Measurements from ENCODE around the gene NHSL2. TPM values are rescaled to one million over a fixed set of nuclear protein-coding genes. Genes with fewer than 3 reads are reported as not detected.
A peak's percentile ranks its signal among the peaks of the same experiment; 100 is the strongest.
"Not testable (repeated sequence)": the region's sequence is repeated elsewhere in the genome, so short reads cannot be mapped to it uniquely, and the experiment has no call there.

NHSL2 gene
- total RNA-seq, 2 donors from 2014 or later = 6.9 to 11.2 TPM

DNA sequence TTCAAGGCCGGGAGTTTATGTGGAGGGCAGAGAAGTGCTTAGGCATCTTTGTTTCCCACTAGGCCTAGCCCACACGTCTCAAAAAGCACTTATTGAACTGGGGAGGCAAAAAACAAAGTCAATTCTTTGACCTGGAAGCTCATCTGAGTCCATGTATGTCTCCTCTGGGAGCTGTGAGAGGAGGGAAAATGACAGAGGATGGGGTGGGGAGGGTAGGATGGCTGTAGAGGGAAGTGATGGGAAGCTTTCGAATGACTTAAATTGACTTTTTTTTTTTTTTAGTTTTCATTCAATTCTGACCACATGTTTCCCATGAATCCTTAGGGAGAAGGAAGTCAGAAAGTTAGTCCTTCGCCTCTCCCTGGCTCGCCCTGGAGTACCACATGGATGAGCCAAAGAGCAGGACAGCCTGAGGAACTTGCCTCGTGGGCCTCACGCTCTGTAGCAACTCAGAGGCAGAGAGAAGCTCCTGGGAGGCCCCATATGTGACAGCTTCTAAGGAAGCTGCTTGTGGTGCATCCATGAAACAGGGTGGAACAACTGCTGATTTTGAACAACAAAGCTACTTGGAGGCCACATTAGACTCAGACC is 45.0 kb downstream of the NHSL2 start:
- no peaks in the 10 kb centered on the region for H3K36me3 Mint-ChIP-seq (ENCODE audit: low read depth)
- H3K27ac Mint-ChIP-seq = no peak overlapping the region
- peaks cover 27% of the 10 kb centered on the region for H3K4me1 Mint-ChIP-seq
- no peak overlapping the region for H3K27ac ChIP-seq (ENCODE audit: low read depth, low read length)
- H3K9me3 Mint-ChIP-seq = peaks cover 59% of the 10 kb centered on the region
- no peak for DNase-seq
- H3K4me3 ChIP-seq (ENCODE audit: low read length) = no peak overlapping the region
- no peaks in the 10 kb centered on the region for H3K9me3 ChIP-seq (ENCODE audit: control insufficient read depth, low read length)
- WGBS, 2 experiments (ENCODE audit: insufficient coverage in 1 of 2, insufficient read length in 1 of 2) = 94 to 100% methylated on average over 2 to 7 of the region's 7 CpGs
- no peaks in the 10 kb centered on the region for H3K36me3 ChIP-seq (ENCODE audit: control insufficient read depth, insufficient read depth, low read length)
- H3K27me3 Mint-ChIP-seq (ENCODE audit: insufficient read depth) = no peaks in the 10 kb centered on the region
- H3K27me3 ChIP-seq (ENCODE audit: control insufficient read depth, insufficient read depth, low read length, poor library complexity, severe bottlenecking) = no peaks in the 10 kb centered on the region
- no peak overlapping the region for H3K9ac ChIP-seq (ENCODE audit: extremely low read depth, low read length, poor library complexity, severe bottlenecking)
- TF ChIP-seq, protein P1, sequence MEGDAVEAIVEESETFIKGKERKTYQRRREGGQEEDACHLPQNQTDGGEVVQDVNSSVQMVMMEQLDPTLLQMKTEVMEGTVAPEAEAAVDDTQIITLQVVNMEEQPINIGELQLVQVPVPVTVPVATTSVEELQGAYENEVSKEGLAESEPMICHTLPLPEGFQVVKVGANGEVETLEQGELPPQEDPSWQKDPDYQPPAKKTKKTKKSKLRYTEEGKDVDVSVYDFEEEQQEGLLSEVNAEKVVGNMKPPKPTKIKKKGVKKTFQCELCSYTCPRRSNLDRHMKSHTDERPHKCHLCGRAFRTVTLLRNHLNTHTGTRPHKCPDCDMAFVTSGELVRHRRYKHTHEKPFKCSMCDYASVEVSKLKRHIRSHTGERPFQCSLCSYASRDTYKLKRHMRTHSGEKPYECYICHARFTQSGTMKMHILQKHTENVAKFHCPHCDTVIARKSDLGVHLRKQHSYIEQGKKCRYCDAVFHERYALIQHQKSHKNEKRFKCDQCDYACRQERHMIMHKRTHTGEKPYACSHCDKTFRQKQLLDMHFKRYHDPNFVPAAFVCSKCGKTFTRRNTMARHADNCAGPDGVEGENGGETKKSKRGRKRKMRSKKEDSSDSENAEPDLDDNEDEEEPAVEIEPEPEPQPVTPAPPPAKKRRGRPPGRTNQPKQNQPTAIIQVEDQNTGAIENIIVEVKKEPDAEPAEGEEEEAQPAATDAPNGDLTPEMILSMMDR (conservative IDR thresholded peaks at IDR 0.05) = no peak
- H3K4me1 ChIP-seq (ENCODE audit: control insufficient read depth, insufficient read depth, low read length) = peaks cover 3% of the 10 kb centered on the region
- no peak overlapping the region for H3K4me3 Mint-ChIP-seq

DNA sequence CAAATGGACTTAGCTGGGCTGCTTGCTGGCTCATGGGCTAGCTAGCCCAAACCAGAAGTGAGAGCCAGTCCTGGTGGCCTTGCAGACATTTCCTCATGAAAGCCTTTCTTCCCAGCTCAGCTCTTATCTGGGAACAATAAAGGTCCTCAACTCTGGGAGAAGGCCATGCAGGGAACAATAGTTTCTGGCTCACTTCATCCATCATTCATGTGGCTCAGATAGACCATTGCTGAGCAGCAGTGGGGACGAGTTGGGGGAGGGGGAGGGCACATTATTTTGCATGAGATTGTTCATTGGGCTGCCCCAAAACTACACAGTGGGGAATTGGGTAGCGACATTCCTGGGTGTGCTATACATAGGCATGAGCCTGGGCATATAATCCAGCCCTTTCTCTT is 47.6 kb downstream of the NHSL2 start:
- H3K36me3 ChIP-seq (ENCODE audit: control insufficient read depth, insufficient read depth, low read length) = no peaks in the 10 kb centered on the region
- no peak for DNase-seq
- peak overlapping the region; percentile 98 for H3K27ac ChIP-seq (ENCODE audit: low read depth, low read length)
- no peaks in the 10 kb centered on the region for H3K27me3 ChIP-seq (ENCODE audit: control insufficient read depth, insufficient read depth, low read length, poor library complexity, severe bottlenecking)
- H3K4me1 Mint-ChIP-seq = peaks cover 22% of the 10 kb centered on the region
- H3K9me3 ChIP-seq (ENCODE audit: control insufficient read depth, low read length) = no peaks in the 10 kb centered on the region
- H3K36me3 Mint-ChIP-seq (ENCODE audit: low read depth) = no peaks in the 10 kb centered on the region
- TF ChIP-seq, protein P1 (conservative IDR thresholded peaks at IDR 0.05) = no peak
- 0 to 22% methylated on average over 1 to 2 of the region's 2 CpGs for WGBS, 2 experiments (ENCODE audit: insufficient coverage in 1 of 2, insufficient read length in 1 of 2)
- peak overlapping the region; percentile 64 for H3K9ac ChIP-seq (ENCODE audit: extremely low read depth, low read length, poor library complexity, severe bottlenecking)
- H3K27me3 Mint-ChIP-seq (ENCODE audit: insufficient read depth) = no peaks in the 10 kb centered on the region
- peaks cover 3% of the 10 kb centered on the region for H3K4me1 ChIP-seq (ENCODE audit: control insufficient read depth, insufficient read depth, low read length)
- peak overlapping the region; percentile 35 for H3K4me3 Mint-ChIP-seq
- peak overlapping the region; percentile 99 for H3K27ac Mint-ChIP-seq
- peak overlapping the region; percentile 71 for H3K4me3 ChIP-seq (ENCODE audit: low read length)
- H3K9me3 Mint-ChIP-seq = peaks cover 69% of the 10 kb centered on the region

DNA sequence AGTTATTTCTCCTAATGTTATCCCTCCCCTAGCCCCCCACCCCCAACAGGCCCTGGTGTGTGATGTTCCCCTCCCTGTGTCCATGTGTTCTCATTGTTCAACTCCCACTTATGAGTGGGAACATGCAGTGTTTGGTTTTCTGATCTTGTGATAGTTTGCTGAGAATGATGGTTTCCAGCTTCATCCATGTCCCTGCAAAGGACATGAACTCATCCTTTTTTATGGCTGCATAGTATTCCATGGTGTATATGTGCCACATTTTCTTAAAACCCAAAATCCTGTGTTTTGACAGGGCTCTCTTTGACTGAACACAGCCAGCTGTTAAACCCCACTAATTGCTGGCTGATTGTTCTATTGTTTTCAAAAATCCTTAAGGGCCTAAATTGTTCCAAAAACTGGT is 53.5 kb downstream of the NHSL2 start:
- not testable (repeated sequence) for H3K4me1 Mint-ChIP-seq

DNA sequence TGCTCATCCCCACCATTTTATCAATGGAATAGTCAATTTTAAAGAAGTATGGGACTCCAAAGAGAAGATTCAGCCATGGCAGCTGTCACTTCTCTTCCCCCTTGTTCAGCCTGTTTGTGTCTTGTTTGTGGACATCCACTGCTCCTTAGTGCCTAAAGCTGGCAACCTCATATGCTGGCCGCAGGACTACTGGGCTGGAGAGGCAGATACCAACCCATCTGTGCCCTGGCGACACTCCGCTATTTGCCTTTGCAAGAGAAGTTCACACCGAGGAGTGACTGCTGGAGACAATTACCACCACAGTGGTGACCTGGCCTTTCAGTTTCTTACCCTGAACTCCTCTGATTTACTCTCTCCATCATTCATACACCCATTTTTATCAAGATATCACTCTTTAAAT is 64.3 kb downstream of the NHSL2 start:
- H3K9me3 Mint-ChIP-seq = peaks cover 39% of the 10 kb centered on the region

More for the DNA sequence above, 53.5 kb downstream of the NHSL2 start:
- H3K36me3 Mint-ChIP-seq (ENCODE audit: low read depth); H3K27me3 ChIP-seq (ENCODE audit: control insufficient read depth, insufficient read depth, low read length, poor library complexity, severe bottlenecking); H3K9ac ChIP-seq (ENCODE audit: extremely low read depth, low read length, poor library complexity, severe bottlenecking); H3K4me1 ChIP-seq (ENCODE audit: control insufficient read depth, insufficient read depth, low read length); H3K4me3 Mint-ChIP-seq; H3K27ac ChIP-seq (ENCODE audit: low read depth, low read length); H3K27me3 Mint-ChIP-seq (ENCODE audit: insufficient read depth); H3K4me3 ChIP-seq (ENCODE audit: low read length); H3K9me3 ChIP-seq (ENCODE audit: control insufficient read depth, low read length); DNase-seq; H3K27ac Mint-ChIP-seq; H3K36me3 ChIP-seq (ENCODE audit: control insufficient read depth, insufficient read depth, low read length): not testable (repeated sequence)
- peaks cover 57% of the 10 kb centered on the region for H3K9me3 Mint-ChIP-seq

More for the DNA sequence above, 64.3 kb downstream of the NHSL2 start:
- Mint-ChIP-seq H3K4me3 (no peak overlapping the region), H3K4me1 (peaks cover 9% of the 10 kb centered on the region), H3K27ac (no peak overlapping the region), H3K36me3 (ENCODE audit: low read depth) (no peaks in the 10 kb centered on the region), H3K27me3 (ENCODE audit: insufficient read depth) (no peaks in the 10 kb centered on the region)
- 89 to 90% methylated on average over 3 to 4 of the region's 4 CpGs for WGBS, 2 experiments (ENCODE audit: insufficient coverage in 1 of 2, insufficient read length in 1 of 2)
- Histone ChIP-seq H3K9ac (ENCODE audit: extremely low read depth, low read length, poor library complexity, severe bottlenecking) (no peak overlapping the region), H3K36me3 (ENCODE audit: control insufficient read depth, insufficient read depth, low read length) (no peaks in the 10 kb centered on the region), H3K4me3 (ENCODE audit: low read length) (no peak overlapping the region), H3K27me3 (ENCODE audit: control insufficient read depth, insufficient read depth, low read length, poor library complexity, severe bottlenecking) (no peaks in the 10 kb centered on the region), H3K4me1 (ENCODE audit: control insufficient read depth, insufficient read depth, low read length) (no peaks in the 10 kb centered on the region), H3K27ac (ENCODE audit: low read depth, low read length) (no peak overlapping the region), H3K9me3 (ENCODE audit: control insufficient read depth, low read length) (no peaks in the 10 kb centered on the region)
- DNase-seq = no peak
- TF ChIP-seq, protein P1 (conservative IDR thresholded peaks at IDR 0.05) = no peak

Data from endodermal cell (in vitro differentiated cells).